ENCODE results near the gene MRPL53.
A peak's percentile ranks its signal among the peaks of the same experiment; 100 is the strongest.

MRPL53 gene

DNA sequence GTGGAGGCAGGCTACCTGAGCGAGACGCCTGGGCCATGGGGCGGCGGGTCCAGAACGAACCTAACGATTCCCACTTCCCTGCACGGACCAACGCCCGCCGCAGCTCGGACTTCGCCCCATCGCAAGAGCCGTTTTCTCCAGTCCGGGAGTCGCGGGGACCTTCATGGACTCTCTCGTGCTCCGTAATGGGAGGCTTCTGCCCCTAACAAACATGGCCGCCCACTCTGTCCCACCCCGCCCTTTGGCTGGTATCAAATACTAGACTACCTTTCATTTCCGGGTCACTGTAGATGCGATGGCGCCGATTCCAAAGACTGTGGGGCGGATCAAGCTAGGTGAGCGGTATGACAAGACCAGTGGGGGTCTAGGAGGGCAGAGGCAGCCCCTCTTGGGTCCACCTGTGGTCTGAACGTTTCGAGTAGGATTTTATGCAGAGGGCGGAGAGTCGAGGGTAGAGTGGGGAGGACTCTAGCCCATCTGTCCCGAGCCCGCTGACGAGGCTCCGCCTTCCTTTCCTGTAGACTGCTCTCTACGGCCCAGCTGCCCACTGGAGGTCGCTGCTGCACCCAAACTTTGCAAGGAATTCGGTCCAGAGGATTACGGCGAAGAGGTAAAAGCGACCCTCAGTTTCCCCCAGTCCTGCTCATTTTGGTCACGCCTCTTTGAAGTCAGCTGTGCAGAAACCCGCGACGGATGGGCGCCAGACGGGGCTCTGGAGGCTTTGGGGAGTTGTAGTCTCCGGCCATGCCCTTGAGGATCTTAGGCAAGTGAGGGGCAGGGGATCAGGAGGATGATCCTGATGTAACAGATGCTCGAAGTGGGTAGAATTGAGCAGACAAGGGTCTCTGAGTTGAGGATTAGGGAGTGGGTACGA is 10.6 kb upstream of the MRPL53 start, which contains the start of the genes CCDC142 and TTC31 (continued):
- TF ChIP-seq, protein P1, sequence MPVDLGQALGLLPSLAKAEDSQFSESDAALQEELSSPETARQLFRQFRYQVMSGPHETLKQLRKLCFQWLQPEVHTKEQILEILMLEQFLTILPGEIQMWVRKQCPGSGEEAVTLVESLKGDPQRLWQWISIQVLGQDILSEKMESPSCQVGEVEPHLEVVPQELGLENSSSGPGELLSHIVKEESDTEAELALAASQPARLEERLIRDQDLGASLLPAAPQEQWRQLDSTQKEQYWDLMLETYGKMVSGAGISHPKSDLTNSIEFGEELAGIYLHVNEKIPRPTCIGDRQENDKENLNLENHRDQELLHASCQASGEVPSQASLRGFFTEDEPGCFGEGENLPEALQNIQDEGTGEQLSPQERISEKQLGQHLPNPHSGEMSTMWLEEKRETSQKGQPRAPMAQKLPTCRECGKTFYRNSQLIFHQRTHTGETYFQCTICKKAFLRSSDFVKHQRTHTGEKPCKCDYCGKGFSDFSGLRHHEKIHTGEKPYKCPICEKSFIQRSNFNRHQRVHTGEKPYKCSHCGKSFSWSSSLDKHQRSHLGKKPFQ (tag by site-specific recombination; IDR thresholded peaks at IDR 0.05): no peak
- TF ChIP-seq, protein P2, sequence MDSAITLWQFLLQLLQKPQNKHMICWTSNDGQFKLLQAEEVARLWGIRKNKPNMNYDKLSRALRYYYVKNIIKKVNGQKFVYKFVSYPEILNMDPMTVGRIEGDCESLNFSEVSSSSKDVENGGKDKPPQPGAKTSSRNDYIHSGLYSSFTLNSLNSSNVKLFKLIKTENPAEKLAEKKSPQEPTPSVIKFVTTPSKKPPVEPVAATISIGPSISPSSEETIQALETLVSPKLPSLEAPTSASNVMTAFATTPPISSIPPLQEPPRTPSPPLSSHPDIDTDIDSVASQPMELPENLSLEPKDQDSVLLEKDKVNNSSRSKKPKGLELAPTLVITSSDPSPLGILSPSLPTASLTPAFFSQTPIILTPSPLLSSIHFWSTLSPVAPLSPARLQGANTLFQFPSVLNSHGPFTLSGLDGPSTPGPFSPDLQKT (IDR thresholded peaks at IDR 0.05; ENCODE audit: borderline replicate concordance, low read depth, low read length): no peak
- TF ChIP-seq, protein P3, sequence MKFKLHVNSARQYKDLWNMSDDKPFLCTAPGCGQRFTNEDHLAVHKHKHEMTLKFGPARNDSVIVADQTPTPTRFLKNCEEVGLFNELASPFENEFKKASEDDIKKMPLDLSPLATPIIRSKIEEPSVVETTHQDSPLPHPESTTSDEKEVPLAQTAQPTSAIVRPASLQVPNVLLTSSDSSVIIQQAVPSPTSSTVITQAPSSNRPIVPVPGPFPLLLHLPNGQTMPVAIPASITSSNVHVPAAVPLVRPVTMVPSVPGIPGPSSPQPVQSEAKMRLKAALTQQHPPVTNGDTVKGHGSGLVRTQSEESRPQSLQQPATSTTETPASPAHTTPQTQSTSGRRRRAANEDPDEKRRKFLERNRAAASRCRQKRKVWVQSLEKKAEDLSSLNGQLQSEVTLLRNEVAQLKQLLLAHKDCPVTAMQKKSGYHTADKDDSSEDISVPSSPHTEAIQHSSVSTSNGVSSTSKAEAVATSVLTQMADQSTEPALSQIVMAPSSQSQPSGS (tag by site-specific recombination; IDR thresholded peaks at IDR 0.05; ENCODE audit: low read depth): no peak
- TF ChIP-seq, protein P4, sequence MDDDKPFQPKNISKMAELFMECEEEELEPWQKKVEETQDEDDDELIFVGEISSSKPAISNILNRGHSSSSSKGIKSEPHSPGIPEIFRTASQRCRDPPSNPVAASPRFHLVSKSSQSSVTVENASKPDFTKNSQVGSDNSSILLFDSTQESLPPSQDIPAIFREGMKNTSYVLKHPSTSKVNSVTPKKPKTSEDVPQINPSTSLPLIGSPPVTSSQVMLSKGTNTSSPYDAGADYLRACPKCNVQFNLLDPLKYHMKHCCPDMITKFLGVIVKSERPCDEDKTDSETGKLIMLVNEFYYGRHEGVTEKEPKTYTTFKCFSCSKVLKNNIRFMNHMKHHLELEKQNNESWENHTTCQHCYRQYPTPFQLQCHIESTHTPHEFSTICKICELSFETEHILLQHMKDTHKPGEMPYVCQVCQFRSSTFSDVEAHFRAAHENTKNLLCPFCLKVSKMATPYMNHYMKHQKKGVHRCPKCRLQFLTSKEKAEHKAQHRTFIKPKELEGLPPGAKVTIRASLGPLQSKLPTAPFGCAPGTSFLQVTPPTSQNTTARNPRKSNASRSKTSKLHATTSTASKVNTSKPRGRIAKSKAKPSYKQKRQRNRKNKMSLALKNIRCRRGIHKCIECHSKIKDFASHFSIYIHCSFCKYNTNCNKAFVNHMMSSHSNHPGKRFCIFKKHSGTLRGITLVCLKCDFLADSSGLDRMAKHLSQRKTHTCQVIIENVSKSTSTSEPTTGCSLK (tag by site-specific recombination; IDR thresholded peaks at IDR 0.05): no peak
- TF ChIP-seq ZNF664 (tag by site-specific recombination; IDR thresholded peaks at IDR 0.05) (no peak), ZSCAN23 (tag by site-specific recombination; IDR thresholded peaks at IDR 0.05) (no peak), ZNF558 (tag by site-specific recombination; IDR thresholded peaks at IDR 0.05) (no peak), ZFP41 (tag by site-specific recombination; IDR thresholded peaks at IDR 0.05; ENCODE audit: borderline replicate concordance) (no peak), ZNF830 (tag by site-specific recombination; IDR thresholded peaks at IDR 0.05; ENCODE audit: low read depth) (no peak), OVOL3 (tag by site-specific recombination; IDR thresholded peaks at IDR 0.05) (no peak), ZBTB1 (tag by site-specific recombination; IDR thresholded peaks at IDR 0.05) (no peak), ZNF404 (tag by site-specific recombination; IDR thresholded peaks at IDR 0.05) (no peak), RBAK (tag by site-specific recombination; IDR thresholded peaks at IDR 0.05) (no peak), IKZF3 (tag by site-specific recombination; IDR thresholded peaks at IDR 0.05) (0 out of 2 replicates have a peak, but pooled peaks have one; percentile 35), ZNF792 (tag by site-specific recombination; IDR thresholded peaks at IDR 0.05) (no peak), ZNF302 (tag by site-specific recombination; IDR thresholded peaks at IDR 0.05; ENCODE audit: low read depth) (no peak), GLI2 (tag by site-specific recombination; IDR thresholded peaks at IDR 0.05; ENCODE audit: borderline replicate concordance, low read depth) (no peak), ZNF621 (tag by site-specific recombination; IDR thresholded peaks at IDR 0.05) (no peak), ZNF423 (tag by site-specific recombination; IDR thresholded peaks at IDR 0.05) (no peak), ZNF10 (tag by site-specific recombination; IDR thresholded peaks at IDR 0.05) (no peak)
- TF ChIP-seq, protein P5, sequence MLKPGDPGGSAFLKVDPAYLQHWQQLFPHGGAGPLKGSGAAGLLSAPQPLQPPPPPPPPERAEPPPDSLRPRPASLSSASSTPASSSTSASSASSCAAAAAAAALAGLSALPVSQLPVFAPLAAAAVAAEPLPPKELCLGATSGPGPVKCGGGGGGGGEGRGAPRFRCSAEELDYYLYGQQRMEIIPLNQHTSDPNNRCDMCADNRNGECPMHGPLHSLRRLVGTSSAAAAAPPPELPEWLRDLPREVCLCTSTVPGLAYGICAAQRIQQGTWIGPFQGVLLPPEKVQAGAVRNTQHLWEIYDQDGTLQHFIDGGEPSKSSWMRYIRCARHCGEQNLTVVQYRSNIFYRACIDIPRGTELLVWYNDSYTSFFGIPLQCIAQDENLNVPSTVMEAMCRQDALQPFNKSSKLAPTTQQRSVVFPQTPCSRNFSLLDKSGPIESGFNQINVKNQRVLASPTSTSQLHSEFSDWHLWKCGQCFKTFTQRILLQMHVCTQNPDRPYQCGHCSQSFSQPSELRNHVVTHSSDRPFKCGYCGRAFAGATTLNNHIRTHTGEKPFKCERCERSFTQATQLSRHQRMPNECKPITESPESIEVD (tag by site-specific recombination; IDR thresholded peaks at IDR 0.05): no peak
- TF ChIP-seq, protein P6, sequence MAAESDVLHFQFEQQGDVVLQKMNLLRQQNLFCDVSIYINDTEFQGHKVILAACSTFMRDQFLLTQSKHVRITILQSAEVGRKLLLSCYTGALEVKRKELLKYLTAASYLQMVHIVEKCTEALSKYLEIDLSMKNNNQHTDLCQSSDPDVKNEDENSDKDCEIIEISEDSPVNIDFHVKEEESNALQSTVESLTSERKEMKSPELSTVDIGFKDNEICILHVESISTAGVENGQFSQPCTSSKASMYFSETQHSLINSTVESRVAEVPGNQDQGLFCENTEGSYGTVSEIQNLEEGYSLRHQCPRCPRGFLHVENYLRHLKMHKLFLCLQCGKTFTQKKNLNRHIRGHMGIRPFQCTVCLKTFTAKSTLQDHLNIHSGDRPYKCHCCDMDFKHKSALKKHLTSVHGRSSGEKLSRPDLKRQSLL (tag by site-specific recombination; IDR thresholded peaks at IDR 0.05): no peak
- TF ChIP-seq, protein P7, sequence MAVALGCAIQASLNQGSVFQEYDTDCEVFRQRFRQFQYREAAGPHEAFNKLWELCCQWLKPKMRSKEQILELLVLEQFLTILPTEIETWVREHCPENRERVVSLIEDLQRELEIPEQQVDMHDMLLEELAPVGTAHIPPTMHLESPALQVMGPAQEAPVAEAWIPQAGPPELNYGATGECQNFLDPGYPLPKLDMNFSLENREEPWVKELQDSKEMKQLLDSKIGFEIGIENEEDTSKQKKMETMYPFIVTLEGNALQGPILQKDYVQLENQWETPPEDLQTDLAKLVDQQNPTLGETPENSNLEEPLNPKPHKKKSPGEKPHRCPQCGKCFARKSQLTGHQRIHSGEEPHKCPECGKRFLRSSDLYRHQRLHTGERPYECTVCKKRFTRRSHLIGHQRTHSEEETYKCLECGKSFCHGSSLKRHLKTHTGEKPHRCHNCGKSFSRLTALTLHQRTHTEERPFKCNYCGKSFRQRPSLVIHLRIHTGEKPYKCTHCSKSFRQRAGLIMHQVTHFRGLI (tag by site-specific recombination; IDR thresholded peaks at IDR 0.05): no peak
- TF ChIP-seq, protein P8, sequence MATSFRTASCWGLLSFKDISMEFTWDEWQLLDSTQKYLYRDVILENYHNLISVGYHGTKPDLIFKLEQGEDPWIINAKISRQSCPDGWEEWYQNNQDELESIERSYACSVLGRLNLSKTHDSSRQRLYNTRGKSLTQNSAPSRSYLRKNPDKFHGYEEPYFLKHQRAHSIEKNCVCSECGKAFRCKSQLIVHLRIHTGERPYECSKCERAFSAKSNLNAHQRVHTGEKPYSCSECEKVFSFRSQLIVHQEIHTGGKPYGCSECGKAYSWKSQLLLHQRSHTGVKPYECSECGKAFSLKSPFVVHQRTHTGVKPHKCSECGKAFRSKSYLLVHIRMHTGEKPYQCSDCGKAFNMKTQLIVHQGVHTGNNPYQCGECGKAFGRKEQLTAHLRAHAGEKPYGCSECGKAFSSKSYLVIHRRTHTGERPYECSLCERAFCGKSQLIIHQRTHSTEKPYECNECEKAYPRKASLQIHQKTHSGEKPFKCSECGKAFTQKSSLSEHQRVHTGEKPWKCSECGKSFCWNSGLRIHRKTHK (tag by site-specific recombination; IDR thresholded peaks at IDR 0.05): no peak
- TF ChIP-seq, protein P9, sequence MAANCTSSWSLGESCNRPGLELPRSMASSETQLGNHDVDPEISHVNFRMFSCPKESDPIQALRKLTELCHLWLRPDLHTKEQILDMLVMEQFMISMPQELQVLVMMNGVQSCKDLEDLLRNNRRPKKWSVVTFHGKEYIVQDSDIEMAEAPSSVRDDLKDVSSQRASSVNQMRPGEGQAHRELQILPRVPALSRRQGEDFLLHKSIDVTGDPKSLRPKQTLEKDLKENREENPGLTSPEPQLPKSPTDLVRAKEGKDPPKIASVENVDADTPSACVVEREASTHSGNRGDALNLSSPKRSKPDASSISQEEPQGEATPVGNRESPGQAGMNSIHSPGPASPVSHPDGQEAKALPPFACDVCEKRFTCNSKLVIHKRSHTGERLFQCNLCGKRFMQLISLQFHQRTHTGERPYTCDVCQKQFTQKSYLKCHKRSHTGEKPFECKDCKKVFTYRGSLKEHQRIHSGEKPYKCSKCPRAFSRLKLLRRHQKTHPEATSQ (tag by site-specific recombination; IDR thresholded peaks at IDR 0.05): no peak

Data from HEK293 (cell line).